Sigmoid colon (tissue), 7 donors: ENCODE data around the gene HTD2. TPM values are rescaled to one million over a fixed set of nuclear protein-coding genes. Genes with fewer than 3 reads are reported as not detected.

Experiments
- DNase-seq: peaks from one replicate; pipeline ENCODE4 v3.0.0-alpha.2; 2019
- H3K27ac ChIP-seq, 4 donors: fragments of 200-600 bp; sonication (generic); one replicate each; pipeline ENCODE4 v1.5.1; 2016 to 2019; ENCODE audit warnings: mild to moderate bottlenecking in 1 of 4
- H3K27me3 ChIP-seq, 3 donors: fragments of 200-600 bp; sonication (generic); one replicate each; pipeline ENCODE4 v1.5.1; 2019; ENCODE audit warnings: mild to moderate bottlenecking in 1 of 3
- H3K36me3 ChIP-seq, 4 donors: fragments of 200-600 bp; sonication (generic); one replicate each; pipeline ENCODE4 v1.5.1; 2016 to 2019
- H3K4me1 ChIP-seq, 4 donors: fragments of 200-600 bp; sonication (generic); one replicate each; pipeline ENCODE4 v1.5.1; 2017 to 2019
- H3K4me3 ChIP-seq, 4 donors: fragments of 200-600 bp; sonication (generic); one replicate each; pipeline ENCODE4 v1.5.1; 2017 to 2019; ENCODE audit warnings: mild to moderate bottlenecking in 2 of 4, moderate library complexity in 1 of 4
- H3K9me3 ChIP-seq, 4 donors: fragments of 200-600 bp in 3 of 4; sonication (generic) in 3 of 4; one replicate each; pipeline versions ENCODE4 v1.5.1 to v1.6.1; 2013 to 2019
- CTCF ChIP-seq, 4 experiments: fragments of 450-650 bp in 3 of 4; fragments of 200-600 bp in 1 of 4; IDR thresholded peaks; one replicate each; pipeline ENCODE4 v1.5.1; 2016 to 2019; ENCODE audit warnings: antibody characterized with exemption in 4 of 4, mild to moderate bottlenecking in 3 of 4, moderate library complexity in 2 of 4
- EP300 ChIP-seq, 4 donors: sonication (generic); formaldehyde crosslinking; IDR thresholded peaks; one replicate each; pipeline ENCODE4 v1.6.1; 2017; ENCODE audit warnings: antibody characterized with exemption in 4 of 4
- POLR2A ChIP-seq, 2 donors: fragments of 450-650 bp; IDR thresholded peaks; one replicate each; pipeline ENCODE4 v1.6.1; 2016; ENCODE audit warnings: antibody characterized with exemption in 2 of 2, mild to moderate bottlenecking in 2 of 2, moderate library complexity in 2 of 2
- POLR2AphosphoS5 ChIP-seq, 4 donors: sonication (generic); formaldehyde crosslinking; IDR thresholded peaks; one replicate each; pipeline ENCODE4 v1.6.1; 2017; ENCODE audit warnings: antibody characterized with exemption in 4 of 4
- WGBS, 2 donors: extraction: QIAGEN DNeasy Blood & Tissue Kit; methylation state at CpG; one replicate each; pipeline ENCODE4 v1.1.7; 2013; 5-methylcytosine and 5-hydroxymethylcytosine counted together
- intact Hi-C: fragments of 100-400 bp; cut with DNase I; formaldehyde crosslinking; loops from one replicate; pipeline ENCODE4 v1.15.1; 2023
- polyA plus RNA-seq, 3 donors: library from polyadenylated mRNA; stranded (reverse); fragments of 200-250 nt; gene quantifications; one replicate each; pipeline ENCODE4 v1.2.3, GENCODE V29; 2013
- total RNA-seq, 4 donors: library from RNA; depleted of rRNA; stranded (reverse); fragments of >200 nt; gene quantifications; one replicate each; pipeline ENCODE4 v1.1.0, GENCODE V29; 2016
- donor health status: healthy with polysubstance abuse.
- donor health status: Bipolar disorder and iron deficiency.
- donor health status: healthy.

Gene HTD2
- total and polyA plus RNA-seq, 7 donors, result 6.9 to 20.8 (median 11.8) TPM

GRCh38 chr3:58325525-58325992, 19.2 kb downstream of the HTD2 start:
- WGBS, 2 donors, result 15 to 46% methylated on average over 2 of the region's 2 CpGs
- intact Hi-C loops, result no loop called here
- no peaks in the 10 kb centered on the region for H3K27me3 ChIP-seq

GRCh38 chr3:58326267-58326900, 20.1 kb downstream of the HTD2 start:
- no peak for DNase-seq
- TF ChIP-seq CTCF (IDR thresholded peaks at IDR 0.05) (no peak), EP300 (IDR thresholded peaks at IDR 0.05) (no peak), POLR2A (IDR thresholded peaks at IDR 0.05) (no peak), POLR2AphosphoS5 (IDR thresholded peaks at IDR 0.05) (no peak)
- WGBS, 2 donors, result 93 to 95% methylated on average over 8 of the region's 8 CpGs

More at GRCh38 chr3:58325525-58325992, 19.2 kb downstream of the HTD2 start:
- peaks cover 0 to 14% (median 11%) of the 10 kb centered on the region in 4 donors for H3K4me1 ChIP-seq
- H3K36me3 ChIP-seq, result no peaks in the 10 kb centered on the region
- no peaks in the 10 kb centered on the region for H3K9me3 ChIP-seq
- no peak for DNase-seq
- TF ChIP-seq EP300 (IDR thresholded peaks at IDR 0.05), result no peak
- no peak overlapping the region for H3K4me3 ChIP-seq
- peak overlapping the region; percentile 10 to 53 (median 36) for H3K27ac ChIP-seq

GRCh38 chr3:58329150-58329921, 23.0 kb downstream of the HTD2 start:
- Histone ChIP-seq H3K4me3 (no peak overlapping the region), H3K36me3 (no peaks in the 10 kb centered on the region), H3K27ac (no peak overlapping the region), H3K27me3 (no peaks in the 10 kb centered on the region), H3K9me3 (no peaks in the 10 kb centered on the region), H3K4me1 (peaks cover 0 to 28% (median 23%) of the 10 kb centered on the region in 4 donors)
- 91 to 95% methylated on average over 8 of the region's 8 CpGs for WGBS, 2 donors
- DNase-seq, result no peak
- intact Hi-C loops, result no loop called here
- TF ChIP-seq POLR2AphosphoS5 (IDR thresholded peaks at IDR 0.05) (no peak), POLR2A (IDR thresholded peaks at IDR 0.05) (no peak), EP300 (IDR thresholded peaks at IDR 0.05) (no peak)

More at GRCh38 chr3:58326267-58326900, 20.1 kb downstream of the HTD2 start:
- Histone ChIP-seq H3K4me1 (peaks cover 0 to 12% (median 11%) of the 10 kb centered on the region in 4 donors), H3K27ac (peak overlapping the region in 1 of 4 donors; percentile 28), H3K27me3 (no peaks in the 10 kb centered on the region), H3K9me3 (no peaks in the 10 kb centered on the region), H3K36me3 (no peaks in the 10 kb centered on the region), H3K4me3 (no peak overlapping the region)
- intact Hi-C loops, result no loop called here

- DNase-seq, result no peak
- WGBS, 2 donors, result 91 to 96% methylated on average over 5 of the region's 5 CpGs
- no peak overlapping the region for H3K4me3 ChIP-seq
- no peak overlapping the region for H3K27ac ChIP-seq
- H3K4me1 ChIP-seq, result peaks cover 0 to 31% (median 27%) of the 10 kb centered on the region in 4 donors
- no peaks in the 10 kb centered on the region for H3K36me3 ChIP-seq
- H3K27me3 ChIP-seq, result no peaks in the 10 kb centered on the region
- intact Hi-C loops, result no loop called here
- H3K9me3 ChIP-seq, result no peaks in the 10 kb centered on the region
- TF ChIP-seq CTCF (IDR thresholded peaks at IDR 0.05), result no peak
- TF ChIP-seq POLR2A (IDR thresholded peaks at IDR 0.05), result no peak
- no peak for TF ChIP-seq POLR2AphosphoS5 (IDR thresholded peaks at IDR 0.05)
- no peak for TF ChIP-seq EP300 (IDR thresholded peaks at IDR 0.05)
Measured at GRCh38 chr3:58329922-58330413, 23.6 kb downstream of the HTD2 start.

- 79 to 82% methylated on average over 4 of the region's 4 CpGs for WGBS, 2 donors
- peaks cover 0 to 38% (median 33%) of the 10 kb centered on the region in 4 donors for H3K4me1 ChIP-seq
- H3K9me3 ChIP-seq, result no peaks in the 10 kb centered on the region
- no peak overlapping the region for H3K27ac ChIP-seq
- no peak for TF ChIP-seq POLR2A (IDR thresholded peaks at IDR 0.05)
- no peak for TF ChIP-seq EP300 (IDR thresholded peaks at IDR 0.05)
- TF ChIP-seq POLR2AphosphoS5 (IDR thresholded peaks at IDR 0.05), result no peak
- TF ChIP-seq CTCF (IDR thresholded peaks at IDR 0.05), result no peak
- intact Hi-C loops, result no loop called here
- H3K27me3 ChIP-seq, result no peaks in the 10 kb centered on the region
- H3K36me3 ChIP-seq, result no peaks in the 10 kb centered on the region
- no peak overlapping the region for H3K4me3 ChIP-seq
- DNase-seq, result no peak
Measured at GRCh38 chr3:58331593-58332152, 25.4 kb downstream of the HTD2 start.
